Adrenal gland (tissue), 12 donors: ENCODE results near the gene CRYGA. TPM values are rescaled to one million over a fixed set of nuclear protein-coding genes. Genes with fewer than 3 reads are reported as not detected.
"Not testable (repeated sequence)": the region's sequence is repeated elsewhere in the genome, so short reads cannot be mapped to it uniquely, and the experiment has no call there.

ENCODE experiments used
- DNase-seq, 7 donors: peaks; one replicate each; pipeline ENCODE4 v3.0.0-alpha.2; 2019 to 2020
- H3K27ac ChIP-seq, 5 donors: fragments of 200-600 bp; sonication (generic) in 4 of 5; 1 replicate in 3 of 5; 2 replicates in 2 of 5; pipeline versions ENCODE4 v1.5.1 to v1.8.0; 2016 to 2020; ENCODE audit warnings: mild to moderate bottlenecking in 1 of 5
- H3K27me3 ChIP-seq: fragments of 200-600 bp; 2 replicates; pipeline ENCODE4 v1.8.0; 2021
- H3K36me3 ChIP-seq, 2 donors: fragments of 200-600 bp; replicated peaks in 1 of 2; 1 replicate in 1 of 2; 2 replicates in 1 of 2; pipeline versions ENCODE4 v1.5.1 to v1.8.0; 2018 to 2022
- H3K4me1 ChIP-seq, 2 donors: fragments of 200-600 bp; replicated peaks in 1 of 2; 1 replicate in 1 of 2; 2 replicates in 1 of 2; pipeline versions ENCODE4 v1.5.1 to v1.8.0; 2018 to 2021
- H3K4me3 ChIP-seq, 4 donors: fragments of 200-600 bp; sonication (generic) in 3 of 4; one replicate each; pipeline ENCODE4 v1.5.1; 2016 to 2018
- H3K9me3 ChIP-seq, 3 donors: fragments of 200-600 bp; sonication (generic) in 1 of 3; replicated peaks in 1 of 3; 1 replicate in 2 of 3; 2 replicates in 1 of 3; pipeline versions ENCODE4 v1.5.1 to v1.8.0; 2016 to 2021
- CTCF ChIP-seq, 6 experiments: fragments of 450-650 bp in 4 of 6; fragments of 200-600 bp in 2 of 6; sonication (generic) in 1 of 6; IDR thresholded peaks; 1 replicate in 5 of 6; 2 replicates in 1 of 6; pipeline versions ENCODE4 v1.5.1 to v1.8.0; 2016 to 2021; ENCODE audit warnings: antibody characterized with exemption in 6 of 6, mild to moderate bottlenecking in 2 of 6, moderate library complexity in 1 of 6
- POLR2A ChIP-seq, 2 donors: fragments of 450-650 bp; IDR thresholded peaks; one replicate each; pipeline ENCODE4 v1.6.1; 2017; ENCODE audit warnings: antibody characterized with exemption in 2 of 2, mild to moderate bottlenecking in 2 of 2, moderate library complexity in 1 of 2
- WGBS, 4 donors: extraction: QIAGEN DNeasy Blood & Tissue Kit in 2 of 4; methylation state at CpG; one replicate each; pipeline versions ENCODE4 v1.1.5 to v1.1.7; 2013 to 2017; 5-methylcytosine and 5-hydroxymethylcytosine counted together
- intact Hi-C, 2 donors: fragments of 100-400 bp; cut with DNase I; formaldehyde crosslinking; loops; one replicate each; pipeline versions ENCODE4 v1.14.1 to v1.15.0; 2022 to 2023
- polyA plus RNA-seq, 3 donors: library from polyadenylated mRNA; stranded (reverse); fragments of 200-250 nt in 2 of 3; fragments of 350-450 nt in 1 of 3; fragmentation: Illumina TruSeq in 1 of 3; extraction: RNeasy Lipid Tissue Mini Kit (QIAGEN cat#74804) in 1 of 3; gene quantifications; one replicate each; pipeline ENCODE4 v1.2.3, GENCODE V29; 2013 to 2014
- total RNA-seq, 9 donors: library from RNA; depleted of rRNA in 4 of 9; stranded (reverse); fragments of >200 nt in 4 of 9; fragments of 120-200 nt in 1 of 9; fragmentation: NEBNext Ultra II Directional in 1 of 9; extraction: Animal tissue kit (Norgen Biotek cat#: 25700) in 1 of 9; gene quantifications; one replicate each; pipeline versions ENCODE4 v1.1.0 to v1.2.4, GENCODE V29; 2013 to 2023
- donor health status: healthy with polysubstance abuse.
- donor health status: Bipolar disorder and iron deficiency.
- donor health status: DM: yes; HTN: yes; CAD: no.
- donor health status: DM: no; HTN: no; CAD: no.
- donor health status: DM: no; HTN: no; CAD: no.
- donor health status: DM: yes; HTN: yes; CAD: no.

The CRYGA gene
- total and polyA plus RNA-seq, 12 donors, result not detected

GRCh38 chr2:208129744-208130711 is 33.4 kb downstream of the CRYGA start, which contains the start of gene CRYGC:
Gene CRYGC, minus strand, starts transcription at chr2:208129828. Its CDS starts 36 bp downstream, at chr2:208129792.
- DNase-seq, result no peak
- Histone ChIP-seq H3K4me3 (no peak within 1 kb of the TSS), H3K9me3 (no peaks in the 10 kb centered on the region), H3K4me1 (no peaks in the 10 kb centered on the region), H3K27me3 (peaks cover 2% of the 10 kb centered on the region), H3K27ac (no peak within 1 kb of the TSS), H3K36me3 (no peaks in the 10 kb centered on the region)
- TF ChIP-seq POLR2A (IDR thresholded peaks at IDR 0.05) (no peak), CTCF (IDR thresholded peaks at IDR 0.05) (no peak)
- intact Hi-C loops, result no loop called here
- 76 to 81% (median 79%) methylated on average over 19 of the region's 19 CpGs for WGBS, 4 donors

GRCh38 chr2:208128136-208128535 is 35.3 kb downstream of the CRYGA start:
- Histone ChIP-seq H3K9me3 (no peaks in the 10 kb centered on the region), H3K27me3 (peaks cover 18% of the 10 kb centered on the region), H3K4me3 (no peak overlapping the region), H3K4me1 (peaks cover 0 to 4% of the 10 kb centered on the region in 2 donors), H3K27ac (no peak overlapping the region), H3K36me3 (no peaks in the 10 kb centered on the region)
- intact Hi-C loops, result no loop called here
- TF ChIP-seq CTCF (IDR thresholded peaks at IDR 0.05) (no peak), POLR2A (IDR thresholded peaks at IDR 0.05) (no peak)
- 94 to 97% (median 94%) methylated on average over 12 of the region's 12 CpGs for WGBS, 4 donors
- DNase-seq, result no peak

- H3K36me3 ChIP-seq, result no peaks in the 10 kb centered on the region
- H3K9me3 ChIP-seq, result no peaks in the 10 kb centered on the region
- no peak overlapping the region for H3K27ac ChIP-seq
- intact Hi-C loops, result no loop called here
- TF ChIP-seq POLR2A (IDR thresholded peaks at IDR 0.05) (no peak), CTCF (IDR thresholded peaks at IDR 0.05) (no peak)
- H3K4me3 ChIP-seq, result no peak overlapping the region
- no peak for DNase-seq
- peaks cover 0 to 4% of the 10 kb centered on the region in 2 donors for H3K4me1 ChIP-seq
- peaks cover 23% of the 10 kb centered on the region for H3K27me3 ChIP-seq
- 83 to 96% (median 89%) methylated on average over 4 of the region's 4 CpGs for WGBS, 4 donors
These were observed 36.3 kb downstream of the CRYGA start for GRCh38 chr2:208127090-208127489.

- Histone ChIP-seq H3K36me3 (no peaks in the 10 kb centered on the region), H3K9me3 (no peaks in the 10 kb centered on the region), H3K27ac (no peak overlapping the region), H3K27me3 (peaks cover 23% of the 10 kb centered on the region), H3K4me1 (peaks cover 0 to 4% of the 10 kb centered on the region in 2 donors), H3K4me3 (no peak overlapping the region)
- intact Hi-C loops, result no loop called here
- DNase-seq, result no peak
- 82 to 87% (median 84%) methylated on average over 4 of the region's 4 CpGs for WGBS, 4 donors
- TF ChIP-seq CTCF (IDR thresholded peaks at IDR 0.05) (no peak), POLR2A (IDR thresholded peaks at IDR 0.05) (no peak)
These were observed 38.1 kb downstream of the CRYGA start for GRCh38 chr2:208125251-208125650.

GRCh38 chr2:208124013-208124715 is 39.2 kb downstream of the CRYGA start, which contains the start of gene CRYGD:
Gene CRYGD, minus strand, starts transcription at chr2:208124524. Its CDS starts 51 bp downstream, at chr2:208124473.
- H3K36me3 ChIP-seq, H3K9me3 ChIP-seq, H3K27ac ChIP-seq, intact Hi-C loops, H3K4me1 ChIP-seq, DNase-seq: not testable (repeated sequence)
- Histone ChIP-seq H3K27me3 (peaks cover 23% of the 10 kb centered on the region), H3K4me3 (peak within 1 kb of the TSS in 1 of 4 donors; percentile 34)
- WGBS, 4 donors, result 11 to 20% (median 12%) methylated on average over 19 to 46 of the region's 46 CpGs
